Fibroblast of the aortic adventitia (primary cell): ENCODE results near the gene HDC. TPM values are rescaled to one million over a fixed set of nuclear protein-coding genes. Genes with fewer than 3 reads are reported as not detected.

Source experiments
- DNase-seq: peaks from one replicate; pipeline ENCODE4 v3.0.0-alpha.2; 2010; ENCODE audit warnings: low read depth
- H3K4me3 ChIP-seq: 2 replicates; pipeline ENCODE4 v1.5.1; 2011; ENCODE audit warnings: low read depth, mild to moderate bottlenecking, control low read depth, low read length, moderate library complexity
- small RNA-seq: library from RNA; depleted of rRNA; stranded (forward); fragments of <200 nt; gene quantifications from one replicate; pipeline ENCODE3, GENCODE V24; 2012
- total RNA-seq: library from RNA; depleted of rRNA; stranded (reverse); fragments of >200 nt; gene quantifications from 2 replicates; pipeline ENCODE4 v1.2.3, GENCODE V29; 2012; ENCODE audit warnings: low replicate concordance
- TF ChIP-seq, protein P1 (sequence below): IDR thresholded peaks from 2 replicates; pipeline ENCODE4 v1.5.1; 2011; ENCODE audit warnings: mild to moderate bottlenecking, low read length, control low read depth, inconsistent platforms; ENCODE audit not compliant: insufficient read depth

HDC gene
- total RNA-seq, 1 donor, result not detected

DNA sequence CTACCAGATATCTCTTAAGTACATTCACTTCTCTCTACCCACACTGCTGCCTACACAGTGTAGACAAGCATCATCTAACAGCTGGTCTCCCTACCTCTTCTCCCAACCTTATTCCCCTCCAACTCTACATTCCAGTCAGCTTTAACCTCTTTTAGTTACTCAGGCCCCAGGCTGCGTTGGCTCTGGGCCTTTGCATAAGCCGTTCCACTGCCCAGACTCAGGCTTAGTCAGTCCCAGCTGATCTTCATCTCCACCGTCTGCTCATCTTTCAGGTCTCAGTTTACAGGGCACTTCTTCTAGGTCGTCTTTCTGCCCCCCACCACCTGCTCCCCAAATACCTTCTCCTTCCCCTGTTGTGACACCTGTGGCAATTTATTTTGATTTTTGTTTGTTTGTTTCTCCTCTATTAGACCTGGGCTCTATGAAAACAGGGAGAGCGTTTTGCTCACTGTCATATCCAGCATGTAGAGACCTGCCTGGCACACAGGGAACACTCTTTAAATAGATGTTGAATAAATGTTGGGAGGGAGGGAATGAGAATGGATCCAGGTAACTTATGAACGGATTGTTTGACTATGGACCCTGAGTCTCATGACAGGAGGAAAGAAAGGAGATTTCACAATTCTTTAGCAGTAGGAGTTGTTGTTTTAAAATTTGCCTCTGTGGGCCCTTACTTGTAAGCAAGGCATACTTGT is 72.5 kb downstream of the HDC start:
- DNase-seq, result no peak
- no peak overlapping the region for H3K4me3 ChIP-seq
- TF ChIP-seq, protein P1, sequence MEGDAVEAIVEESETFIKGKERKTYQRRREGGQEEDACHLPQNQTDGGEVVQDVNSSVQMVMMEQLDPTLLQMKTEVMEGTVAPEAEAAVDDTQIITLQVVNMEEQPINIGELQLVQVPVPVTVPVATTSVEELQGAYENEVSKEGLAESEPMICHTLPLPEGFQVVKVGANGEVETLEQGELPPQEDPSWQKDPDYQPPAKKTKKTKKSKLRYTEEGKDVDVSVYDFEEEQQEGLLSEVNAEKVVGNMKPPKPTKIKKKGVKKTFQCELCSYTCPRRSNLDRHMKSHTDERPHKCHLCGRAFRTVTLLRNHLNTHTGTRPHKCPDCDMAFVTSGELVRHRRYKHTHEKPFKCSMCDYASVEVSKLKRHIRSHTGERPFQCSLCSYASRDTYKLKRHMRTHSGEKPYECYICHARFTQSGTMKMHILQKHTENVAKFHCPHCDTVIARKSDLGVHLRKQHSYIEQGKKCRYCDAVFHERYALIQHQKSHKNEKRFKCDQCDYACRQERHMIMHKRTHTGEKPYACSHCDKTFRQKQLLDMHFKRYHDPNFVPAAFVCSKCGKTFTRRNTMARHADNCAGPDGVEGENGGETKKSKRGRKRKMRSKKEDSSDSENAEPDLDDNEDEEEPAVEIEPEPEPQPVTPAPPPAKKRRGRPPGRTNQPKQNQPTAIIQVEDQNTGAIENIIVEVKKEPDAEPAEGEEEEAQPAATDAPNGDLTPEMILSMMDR, result no peak

DNA sequence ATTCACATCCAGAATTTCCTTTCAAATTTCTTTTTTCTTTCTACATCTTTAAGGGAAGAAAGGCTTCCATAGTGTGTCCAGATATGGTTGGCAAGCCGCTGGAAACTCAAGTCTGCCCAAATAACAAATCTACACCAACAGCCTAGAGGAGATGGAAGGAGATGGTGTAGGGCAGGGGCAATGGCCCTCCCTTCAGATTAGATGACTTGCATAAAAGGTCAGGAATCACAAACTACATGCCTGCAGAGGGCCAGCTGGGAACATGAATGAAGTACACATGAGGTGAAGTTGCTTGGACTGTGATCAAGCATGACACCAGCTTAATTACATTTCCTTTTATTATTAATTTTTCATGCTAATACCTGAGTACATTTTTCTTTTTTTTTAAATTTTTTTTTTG is 73.4 kb downstream of the HDC start:
- TF ChIP-seq, protein P1, result no peak
- DNase-seq, result no peak
- no peak overlapping the region for H3K4me3 ChIP-seq

Small RNAs within 50 kb of the gene (small RNA-seq; reads per million reads assigned to genes)
- not detected for gene RF00019

Other genes starting within 250 kb of the HDC start
- gene ATP8B4, start 146.5 kb downstream of the HDC start, total RNA-seq, result 0.99 and 1.1 TPM in 2 replicates
- not detected in 2 replicates for gene SLC27A2, start 83.5 kb downstream of the HDC start, total RNA-seq
- gene GABPB1, start 89.5 kb upstream of the HDC start, total RNA-seq, result 13.7 and 31.9 TPM in 2 replicates
- 32.2 and 58.1 TPM in 2 replicates for gene USP8, start 158.7 kb upstream of the HDC start, total RNA-seq